Neural cell (in vitro differentiated cells): ENCODE results near the gene ST6GALNAC2. TPM values are rescaled to one million over a fixed set of nuclear protein-coding genes. Genes with fewer than 3 reads are reported as not detected.

ENCODE experiments used
- H2AFZ ChIP-seq: fragments of 200-600, 300-800 bp; sonication (generic), shearing (Covaris generic); 2 replicates; pipeline ENCODE4 v1.6.0; 2014; ENCODE audit warnings: low read depth, mild to moderate bottlenecking, antibody characterized with exemption, low read length, moderate library complexity
- H3F3A ChIP-seq: fragments of 200-600 bp; shearing (Covaris generic); 2 replicates; pipeline ENCODE4 v1.6.1; 2016; ENCODE audit warnings: mild to moderate bottlenecking, moderate library complexity, mixed read lengths, antibody characterized with exemption, low read length; ENCODE audit not compliant: insufficient read depth, poor library complexity, severe bottlenecking
- H3K27ac ChIP-seq: fragments of 200-600, 300-800 bp; sonication (generic), shearing (Covaris generic); 2 replicates; pipeline ENCODE4 v1.5.1; 2014; ENCODE audit warnings: mild to moderate bottlenecking, low read length, moderate library complexity
- H3K27me3 ChIP-seq: fragments of 300-800, 200-600 bp; sonication (generic), shearing (Covaris generic); 2 replicates; pipeline ENCODE4 v1.6.0; 2014; ENCODE audit warnings: mild to moderate bottlenecking, low read depth, low read length, moderate library complexity; ENCODE audit not compliant: insufficient read depth
- H3K36me3 ChIP-seq: fragments of 300-800, 200-600 bp; sonication (generic), shearing (Covaris generic); 2 replicates; pipeline ENCODE4 v1.5.1; 2014; ENCODE audit warnings: mild to moderate bottlenecking, antibody characterized with exemption, low read length, moderate library complexity; ENCODE audit not compliant: insufficient read depth
- H3K4me2 ChIP-seq: fragments of 300-800, 200-600 bp; sonication (generic), shearing (Covaris generic); 2 replicates; pipeline ENCODE4 v1.6.0; 2014; ENCODE audit warnings: mild to moderate bottlenecking, low read length
- H3K4me3 ChIP-seq: fragments of 300-800, 200-600 bp; sonication (generic), shearing (Covaris generic); 2 replicates; pipeline ENCODE4 v1.5.1; 2014; ENCODE audit warnings: mild to moderate bottlenecking, low read length, moderate library complexity
- H3K79me2 ChIP-seq: fragments of 200-600 bp; shearing (Covaris generic); replicated peaks from 2 replicates; pipeline ENCODE4 v1.6.0; 2014; ENCODE audit warnings: mild to moderate bottlenecking, low read length, moderate library complexity; ENCODE audit not compliant: insufficient read depth
- H3K9ac ChIP-seq: fragments of 300-800, 200-600 bp; sonication (generic), shearing (Covaris generic); 2 replicates; pipeline ENCODE4 v1.6.1; 2016; ENCODE audit warnings: mild to moderate bottlenecking, low read length, mixed read lengths
- H3K9me2 ChIP-seq: fragments of 200-600 bp; shearing (Covaris generic); 2 replicates; pipeline ENCODE4 v1.6.1; 2016; ENCODE audit warnings: mild to moderate bottlenecking, low read length, mixed read lengths; ENCODE audit not compliant: insufficient read depth
- H3K9me3 ChIP-seq: fragments of 200-600, 300-800 bp; sonication (generic), shearing (Covaris generic); 2 replicates; pipeline ENCODE4 v1.6.1; 2016; ENCODE audit warnings: mild to moderate bottlenecking, mixed run types, low read length, moderate library complexity, mixed read lengths
- H4K20me1 ChIP-seq: fragments of 200-600 bp; shearing (Covaris generic); 2 replicates; pipeline ENCODE4 v1.6.1; 2016; ENCODE audit warnings: mild to moderate bottlenecking, mixed run types; ENCODE audit not compliant: insufficient read depth
- CTCF ChIP-seq: fragments of 450-650 bp; IDR thresholded peaks from 2 replicates; pipeline ENCODE4 v1.5.1; 2014; ENCODE audit warnings: antibody characterized with exemption, mild to moderate bottlenecking, moderate library complexity; ENCODE audit not compliant: poor library complexity, severe bottlenecking
- EP300 ChIP-seq: fragments of 450-650 bp; conservative IDR thresholded peaks from 2 replicates; pipeline ENCODE4 v1.6.1; 2014; ENCODE audit warnings: antibody characterized with exemption, mild to moderate bottlenecking, moderate library complexity; ENCODE audit not compliant: poor library complexity, severe bottlenecking
- EZH2 ChIP-seq: fragments of 200-600, 300-800 bp; shearing (Covaris generic), sonication (generic); IDR thresholded peaks from 2 replicates; pipeline ENCODE4 v1.6.1; 2014; ENCODE audit warnings: antibody characterized with exemption, low read length, borderline replicate concordance, mild to moderate bottlenecking; ENCODE audit not compliant: insufficient read depth, poor library complexity, severe bottlenecking
- MXI1 ChIP-seq: fragments of 450-650 bp; conservative IDR thresholded peaks from 2 replicates; pipeline ENCODE4 v1.6.1; 2014; ENCODE audit warnings: antibody characterized with exemption, mild to moderate bottlenecking; ENCODE audit not compliant: poor library complexity, severe bottlenecking
- POLR2AphosphoS5 ChIP-seq: IDR thresholded peaks from 2 replicates; pipeline ENCODE4 v1.6.1; 2012
- RAD21 ChIP-seq: fragments of 450-650 bp; conservative IDR thresholded peaks from 2 replicates; pipeline ENCODE4 v1.6.1; 2014; ENCODE audit warnings: antibody characterized with exemption, mild to moderate bottlenecking, moderate library complexity
- REST ChIP-seq: IDR thresholded peaks from 2 replicates; pipeline ENCODE4 v1.6.1; 2012; ENCODE audit warnings: borderline replicate concordance
- SMC3 ChIP-seq: fragments of 450-650 bp; conservative IDR thresholded peaks from 2 replicates; pipeline ENCODE4 v1.6.1; 2014; ENCODE audit warnings: antibody characterized with exemption, mild to moderate bottlenecking, moderate library complexity; ENCODE audit not compliant: poor library complexity
- TAF1 ChIP-seq: IDR thresholded peaks from 2 replicates; pipeline ENCODE4 v1.6.1; 2012; ENCODE audit warnings: low read depth
- polyA plus RNA-seq: library from polyadenylated mRNA; depleted of rRNA; stranded (reverse); fragments of >200 nt; gene quantifications from 2 replicates; pipeline ENCODE4 v1.2.3, GENCODE V29; 2014

Gene ST6GALNAC2
- polyA plus RNA-seq, 1 donor from 2014 or later = not detected

- no peak overlapping the region for H3K9ac ChIP-seq
- TF ChIP-seq MXI1 (no peak), POLR2AphosphoS5 (no peak), TAF1 (no peak), SMC3 (no peak), EP300 (no peak), REST (no peak), CTCF (no peak), EZH2 (no peak), RAD21 (no peak)
- H3K27ac ChIP-seq = no peak overlapping the region
Observed at GRCh38 chr17:76554131-76554530, 31.5 kb downstream of the ST6GALNAC2 start.

GRCh38 chr17:76553178-76553908 lies 32.3 kb downstream of the ST6GALNAC2 start:
- no peak overlapping the region for H3K4me3 ChIP-seq
- no peaks in the 10 kb centered on the region for H4K20me1 ChIP-seq
- H3K79me2 ChIP-seq = peaks cover 2% of the 10 kb centered on the region
- no peak overlapping the region for H3K9ac ChIP-seq
- H3K4me2 ChIP-seq = no peak overlapping the region
- no peaks in the 10 kb centered on the region for H3K9me2 ChIP-seq
- no peaks in the 10 kb centered on the region for H3F3A ChIP-seq
- no peak overlapping the region for H3K27ac ChIP-seq
- H3K27me3 ChIP-seq = no peaks in the 10 kb centered on the region
- TF ChIP-seq RAD21 = no peak
- TF ChIP-seq EZH2 = no peak
- TF ChIP-seq CTCF = no peak
- TF ChIP-seq TAF1 = no peak
- TF ChIP-seq SMC3 = no peak
- no peak for TF ChIP-seq POLR2AphosphoS5
- TF ChIP-seq MXI1 = no peak
- no peak for TF ChIP-seq EP300
- TF ChIP-seq REST = no peak
- H3K9me3 ChIP-seq = no peaks in the 10 kb centered on the region
- H3K36me3 ChIP-seq = no peaks in the 10 kb centered on the region
- H2AFZ ChIP-seq = no peak overlapping the region

More at GRCh38 chr17:76554131-76554530, 31.5 kb downstream of the ST6GALNAC2 start:
- H3K4me3 ChIP-seq = no peak overlapping the region
- H3K4me2 ChIP-seq = no peak overlapping the region
- peaks cover 10% of the 10 kb centered on the region for H3K79me2 ChIP-seq
- no peak overlapping the region for H2AFZ ChIP-seq
- no peaks in the 10 kb centered on the region for H4K20me1 ChIP-seq
- no peaks in the 10 kb centered on the region for H3K9me3 ChIP-seq
- H3K27me3 ChIP-seq = no peaks in the 10 kb centered on the region
- H3K36me3 ChIP-seq = no peaks in the 10 kb centered on the region
- no peaks in the 10 kb centered on the region for H3K9me2 ChIP-seq
- H3F3A ChIP-seq = no peaks in the 10 kb centered on the region
